Astrocyte (in vitro differentiated cells and primary cell): Measurements from ENCODE around the gene CTBP1.

Experiments used
- EZH2 ChIP-seq: IDR thresholded peaks from 2 replicates; pipeline ENCODE4 v1.6.1; 2012; ENCODE audit warnings: mild to moderate bottlenecking, low read length, inconsistent platforms; ENCODE audit not compliant: insufficient read depth
- TF ChIP-seq, protein P1 (sequence below): IDR thresholded peaks from 2 replicates; pipeline ENCODE4 v1.5.1; 2011; ENCODE audit warnings: low read depth, mild to moderate bottlenecking, inconsistent platforms, low read length, moderate library complexity; ENCODE audit not compliant: insufficient read depth

DNA sequence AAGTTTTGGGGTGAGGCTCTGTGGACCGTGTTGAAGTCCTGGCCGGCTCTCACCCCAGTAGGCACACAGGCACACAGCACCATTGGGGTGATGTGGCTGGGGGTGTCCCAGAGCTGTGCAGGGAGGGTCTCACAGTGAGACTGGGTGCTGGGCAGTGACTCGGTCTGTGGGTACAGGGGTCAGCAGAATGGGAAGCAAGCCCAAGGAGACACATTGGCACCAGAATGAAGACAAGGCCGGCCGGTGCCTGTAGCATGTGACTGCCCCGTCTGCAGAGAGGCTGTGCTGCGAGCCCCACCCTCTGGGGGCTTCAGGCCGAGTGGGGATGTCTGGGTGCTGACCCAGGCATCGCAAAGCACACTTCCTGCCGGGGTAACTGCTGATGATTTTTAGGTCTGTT lies 46.0 kb upstream of the CTBP1 start:
- TF ChIP-seq, protein P1, sequence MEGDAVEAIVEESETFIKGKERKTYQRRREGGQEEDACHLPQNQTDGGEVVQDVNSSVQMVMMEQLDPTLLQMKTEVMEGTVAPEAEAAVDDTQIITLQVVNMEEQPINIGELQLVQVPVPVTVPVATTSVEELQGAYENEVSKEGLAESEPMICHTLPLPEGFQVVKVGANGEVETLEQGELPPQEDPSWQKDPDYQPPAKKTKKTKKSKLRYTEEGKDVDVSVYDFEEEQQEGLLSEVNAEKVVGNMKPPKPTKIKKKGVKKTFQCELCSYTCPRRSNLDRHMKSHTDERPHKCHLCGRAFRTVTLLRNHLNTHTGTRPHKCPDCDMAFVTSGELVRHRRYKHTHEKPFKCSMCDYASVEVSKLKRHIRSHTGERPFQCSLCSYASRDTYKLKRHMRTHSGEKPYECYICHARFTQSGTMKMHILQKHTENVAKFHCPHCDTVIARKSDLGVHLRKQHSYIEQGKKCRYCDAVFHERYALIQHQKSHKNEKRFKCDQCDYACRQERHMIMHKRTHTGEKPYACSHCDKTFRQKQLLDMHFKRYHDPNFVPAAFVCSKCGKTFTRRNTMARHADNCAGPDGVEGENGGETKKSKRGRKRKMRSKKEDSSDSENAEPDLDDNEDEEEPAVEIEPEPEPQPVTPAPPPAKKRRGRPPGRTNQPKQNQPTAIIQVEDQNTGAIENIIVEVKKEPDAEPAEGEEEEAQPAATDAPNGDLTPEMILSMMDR, result no peak
- TF ChIP-seq EZH2, result no peak
